ENCODE data around the gene EEIG2. TPM values are rescaled to one million over a fixed set of nuclear protein-coding genes. Genes with fewer than 3 reads are reported as not detected.
"Not testable (repeated sequence)": the region's sequence is repeated elsewhere in the genome, so short reads cannot be mapped to it uniquely, and the experiment has no call there.

The EEIG2 gene
- total RNA-seq, 1 donor from 2014 or later = 7.1 TPM

DNA sequence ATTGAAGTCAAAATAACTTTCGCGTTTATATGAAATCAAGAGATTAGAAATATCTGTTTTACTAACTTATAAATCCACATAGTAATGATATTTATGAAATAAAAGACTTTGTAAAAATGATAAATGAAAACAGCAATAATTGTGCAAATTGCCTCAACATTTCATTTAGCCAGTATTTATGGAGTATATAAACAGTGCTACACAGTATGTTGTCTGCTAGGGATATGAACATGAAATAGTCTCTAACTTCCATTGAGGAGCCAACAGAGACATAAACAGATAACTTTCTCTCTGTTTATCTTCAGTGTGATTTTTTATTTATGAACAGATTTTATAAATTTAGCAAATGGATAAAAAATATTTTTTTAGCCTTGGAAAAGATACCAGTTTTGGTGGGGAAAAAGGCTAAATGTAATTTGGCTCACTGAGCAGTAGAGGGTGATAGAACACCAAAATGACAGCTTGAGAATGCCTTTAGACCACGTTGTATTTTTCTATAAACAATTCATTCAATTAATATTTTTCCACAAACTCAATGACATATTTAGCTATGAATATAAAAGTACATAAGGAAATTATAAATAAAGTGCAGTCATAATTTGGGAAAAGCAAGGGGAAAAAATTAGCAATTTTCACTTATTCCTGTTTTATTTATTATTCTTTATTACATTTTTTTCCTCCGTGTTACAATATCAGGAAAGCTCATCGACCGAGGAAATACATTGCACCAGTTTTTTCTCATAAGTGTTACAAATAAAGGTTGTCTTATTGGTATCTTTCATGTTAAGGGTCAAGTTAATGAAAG is 47.5 kb upstream of the EEIG2 start:
- Mint-ChIP-seq H3K4me1 (ENCODE audit: low read depth, unreplicated experiment) (no peaks in the 10 kb centered on the region), H3K27me3 (ENCODE audit: low read depth, unreplicated experiment) (peaks cover 3% of the 10 kb centered on the region), H3K9me3 (ENCODE audit: unreplicated experiment) (no peaks in the 10 kb centered on the region), H3K27ac (ENCODE audit: unreplicated experiment) (no peak overlapping the region), H3K36me3 (ENCODE audit: low read depth, unreplicated experiment) (no peaks in the 10 kb centered on the region), H3K4me3 (ENCODE audit: unreplicated experiment) (no peak overlapping the region)
- Histone ChIP-seq H3K4me3 (ENCODE audit: insufficient read depth, low read depth, low read length) (no peak overlapping the region), H3K4me1 (ENCODE audit: insufficient read depth, low read length) (no peaks in the 10 kb centered on the region), H3K27ac (ENCODE audit: low read depth, low read length) (no peak overlapping the region), H3K27me3 (ENCODE audit: insufficient read depth, low read length) (peaks cover 3% of the 10 kb centered on the region), H3K9me3 (ENCODE audit: insufficient read depth, low read depth, low read length) (no peaks in the 10 kb centered on the region), H3K36me3 (ENCODE audit: insufficient read depth, low read length) (no peaks in the 10 kb centered on the region), H4K20me1 (ENCODE audit: insufficient read depth, low read length) (no peaks in the 10 kb centered on the region), H3K9ac (ENCODE audit: low read length) (no peak overlapping the region), H3K79me2 (ENCODE audit: insufficient read depth, low read length) (no peaks in the 10 kb centered on the region), H3K4me2 (ENCODE audit: low read length) (no peak overlapping the region), H2AFZ (ENCODE audit: low read depth, low read length) (no peak overlapping the region)
- FAIRE-seq (no peak), DNase-seq (ENCODE audit: low read depth) (peak; percentile 12)
- TF ChIP-seq EZH2 (IDR thresholded peaks at IDR 0.05; ENCODE audit: insufficient read depth, low read length) = no peak
- peak; percentile 89 for TF ChIP-seq CTCF (IDR thresholded peaks at IDR 0.05; ENCODE audit: insufficient read depth, low read depth, low read length)

DNA sequence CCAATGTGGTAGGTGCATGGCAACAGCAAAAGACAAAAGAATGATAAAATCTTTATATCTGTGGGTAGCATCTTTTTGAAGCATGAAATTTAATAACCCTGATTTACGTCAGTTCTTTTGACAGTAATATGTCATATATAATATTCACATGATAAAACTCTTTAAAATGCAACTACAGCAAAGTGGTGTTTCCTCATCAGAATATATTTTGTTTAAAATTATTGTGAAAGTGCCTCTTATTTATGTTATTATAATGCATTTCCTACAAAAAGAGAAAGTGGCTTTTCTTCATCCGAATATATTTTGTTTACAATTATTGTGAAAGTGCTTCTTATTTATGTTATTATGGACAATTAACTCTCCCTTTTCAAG is 46.9 kb upstream of the EEIG2 start:
- H3K4me3 Mint-ChIP-seq (ENCODE audit: unreplicated experiment) = no peak overlapping the region
- Histone ChIP-seq H2AFZ (ENCODE audit: low read depth, low read length) (no peak overlapping the region), H3K27ac (ENCODE audit: low read depth, low read length) (no peak overlapping the region), H3K9ac (ENCODE audit: low read length) (no peak overlapping the region), H3K79me2 (ENCODE audit: insufficient read depth, low read length) (no peaks in the 10 kb centered on the region), H3K27me3 (ENCODE audit: insufficient read depth, low read length) (peaks cover 3% of the 10 kb centered on the region), H4K20me1 (ENCODE audit: insufficient read depth, low read length) (no peaks in the 10 kb centered on the region), H3K4me3 (ENCODE audit: insufficient read depth, low read depth, low read length) (no peak overlapping the region), H3K4me2 (ENCODE audit: low read length) (no peak overlapping the region), H3K36me3 (ENCODE audit: insufficient read depth, low read length) (no peaks in the 10 kb centered on the region), H3K9me3 (ENCODE audit: insufficient read depth, low read depth, low read length) (no peaks in the 10 kb centered on the region), H3K4me1 (ENCODE audit: insufficient read depth, low read length) (no peaks in the 10 kb centered on the region)
- no peaks in the 10 kb centered on the region for H3K4me1 Mint-ChIP-seq (ENCODE audit: low read depth, unreplicated experiment)
- no peak for DNase-seq (ENCODE audit: low read depth)
- H3K9me3 Mint-ChIP-seq (ENCODE audit: unreplicated experiment) = no peaks in the 10 kb centered on the region
- FAIRE-seq = no peak
- no peaks in the 10 kb centered on the region for H3K36me3 Mint-ChIP-seq (ENCODE audit: low read depth, unreplicated experiment)
- peaks cover 3% of the 10 kb centered on the region for H3K27me3 Mint-ChIP-seq (ENCODE audit: low read depth, unreplicated experiment)
- TF ChIP-seq EZH2 (IDR thresholded peaks at IDR 0.05; ENCODE audit: insufficient read depth, low read length) = no peak
- TF ChIP-seq CTCF (IDR thresholded peaks at IDR 0.05; ENCODE audit: insufficient read depth, low read depth, low read length) = no peak
- H3K27ac Mint-ChIP-seq (ENCODE audit: unreplicated experiment) = no peak overlapping the region

GRCh38 chr1:108513914-108514313 is 46.0 kb upstream of the EEIG2 start:
- H3K79me2 ChIP-seq (ENCODE audit: insufficient read depth, low read length); H3K4me3 Mint-ChIP-seq (ENCODE audit: unreplicated experiment); H3K9me3 ChIP-seq (ENCODE audit: insufficient read depth, low read depth, low read length); H3K4me1 ChIP-seq (ENCODE audit: insufficient read depth, low read length); H3K4me2 ChIP-seq (ENCODE audit: low read length); H3K4me3 ChIP-seq (ENCODE audit: insufficient read depth, low read depth, low read length); H4K20me1 ChIP-seq (ENCODE audit: insufficient read depth, low read length); FAIRE-seq; H3K9me3 Mint-ChIP-seq (ENCODE audit: unreplicated experiment); H3K27ac ChIP-seq (ENCODE audit: low read depth, low read length); DNase-seq (ENCODE audit: low read depth); H2AFZ ChIP-seq (ENCODE audit: low read depth, low read length); H3K27me3 ChIP-seq (ENCODE audit: insufficient read depth, low read length); H3K27ac Mint-ChIP-seq (ENCODE audit: unreplicated experiment); H3K4me1 Mint-ChIP-seq (ENCODE audit: low read depth, unreplicated experiment); H3K36me3 ChIP-seq (ENCODE audit: insufficient read depth, low read length); H3K27me3 Mint-ChIP-seq (ENCODE audit: low read depth, unreplicated experiment); H3K9ac ChIP-seq (ENCODE audit: low read length); H3K36me3 Mint-ChIP-seq (ENCODE audit: low read depth, unreplicated experiment): not testable (repeated sequence)

DNA sequence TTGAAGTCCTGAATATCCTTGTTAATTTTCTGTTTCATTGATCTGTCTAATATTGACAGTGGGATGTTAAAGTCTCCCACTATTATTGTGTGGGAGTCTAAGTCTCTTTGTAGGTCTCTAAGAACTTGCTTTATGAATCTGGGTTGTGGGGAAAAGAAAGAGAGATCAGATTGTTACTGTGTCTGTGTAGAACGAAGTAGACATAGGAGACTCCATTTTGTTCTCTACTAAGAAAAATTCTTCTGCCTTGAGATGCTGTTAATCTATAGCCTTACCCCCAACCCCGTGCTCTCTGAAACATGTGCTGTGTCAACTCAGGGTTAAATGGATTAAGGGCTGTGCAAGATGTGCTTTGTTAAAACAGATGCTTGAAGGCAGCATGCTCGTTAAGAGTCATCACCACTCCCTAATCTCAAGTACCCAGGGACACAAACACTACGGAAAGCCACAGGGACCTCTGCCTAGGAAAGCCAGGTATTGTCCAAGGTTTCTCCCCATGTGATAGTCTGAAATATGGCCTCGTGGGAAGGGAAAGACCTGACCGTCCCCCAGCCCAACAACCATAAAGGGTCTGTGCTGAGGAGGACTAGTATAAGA is 42.5 kb upstream of the EEIG2 start:
- H3K79me2 ChIP-seq (ENCODE audit: insufficient read depth, low read length); H3K27ac ChIP-seq (ENCODE audit: low read depth, low read length); H3K9me3 Mint-ChIP-seq (ENCODE audit: unreplicated experiment); H2AFZ ChIP-seq (ENCODE audit: low read depth, low read length); H3K27me3 Mint-ChIP-seq (ENCODE audit: low read depth, unreplicated experiment); H3K4me3 Mint-ChIP-seq (ENCODE audit: unreplicated experiment); H3K4me1 Mint-ChIP-seq (ENCODE audit: low read depth, unreplicated experiment); FAIRE-seq; H3K36me3 Mint-ChIP-seq (ENCODE audit: low read depth, unreplicated experiment); H3K4me3 ChIP-seq (ENCODE audit: insufficient read depth, low read depth, low read length); DNase-seq (ENCODE audit: low read depth); H3K4me2 ChIP-seq (ENCODE audit: low read length); H3K27me3 ChIP-seq (ENCODE audit: insufficient read depth, low read length); H3K9me3 ChIP-seq (ENCODE audit: insufficient read depth, low read depth, low read length); H3K27ac Mint-ChIP-seq (ENCODE audit: unreplicated experiment); H4K20me1 ChIP-seq (ENCODE audit: insufficient read depth, low read length); H3K4me1 ChIP-seq (ENCODE audit: insufficient read depth, low read length); H3K36me3 ChIP-seq (ENCODE audit: insufficient read depth, low read length); H3K9ac ChIP-seq (ENCODE audit: low read length): not testable (repeated sequence)
